Left forelimb (tissue), 1 donor: Measurements from ENCODE around the gene MOCS2.

Experiments used
- DNase-seq: peaks from one replicate; pipeline ENCODE4 v3.0.0-alpha.2; 2018; ENCODE audit warnings: low spot score

The MOCS2 gene

DNA sequence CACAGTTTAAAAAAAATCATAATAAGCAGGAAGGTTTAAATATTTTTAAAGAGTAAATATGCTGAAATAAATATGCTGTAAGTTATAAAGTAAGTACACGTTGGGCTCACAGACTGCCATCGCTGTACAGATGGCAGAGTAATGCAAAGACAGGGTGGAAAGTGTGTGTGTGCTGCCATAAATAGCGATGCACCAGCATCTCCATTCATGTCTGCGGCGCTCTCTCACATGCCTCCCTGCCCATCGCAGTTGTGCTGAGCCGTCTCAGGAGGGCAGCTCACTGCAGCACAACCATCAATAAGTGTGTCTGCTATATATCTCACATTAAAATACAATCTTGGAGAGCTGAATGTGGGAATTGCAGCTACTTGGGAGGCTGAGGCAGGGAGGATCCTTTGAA is 14.3 kb downstream of the MOCS2 start:
- no peak for DNase-seq

GRCh38 chr5:53092242-53092641 is 17.3 kb downstream of the MOCS2 start:
- no peak for DNase-seq

DNA sequence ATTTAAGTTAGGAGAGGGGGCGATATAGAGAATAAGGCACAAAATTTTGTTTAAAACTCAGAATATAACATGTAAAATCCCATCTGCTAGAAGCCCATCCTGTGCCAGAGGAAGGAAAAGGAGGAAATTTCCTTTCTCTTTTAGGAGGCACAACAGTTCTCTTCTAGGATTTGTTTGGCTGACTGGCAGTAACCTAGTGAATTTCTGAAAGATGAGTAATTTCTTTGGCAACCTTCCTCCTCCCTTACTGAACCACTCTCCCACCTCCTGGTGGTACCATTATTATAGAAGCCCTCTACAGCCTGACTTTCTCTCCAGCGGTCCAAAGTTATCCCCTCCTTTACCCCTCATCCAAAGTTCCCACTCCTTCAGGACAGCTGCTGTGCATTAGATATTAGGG is 18.3 kb downstream of the MOCS2 start:
- no peak for DNase-seq

GRCh38 chr5:53090229-53090628 is 19.3 kb downstream of the MOCS2 start:
- no peak for DNase-seq

DNA sequence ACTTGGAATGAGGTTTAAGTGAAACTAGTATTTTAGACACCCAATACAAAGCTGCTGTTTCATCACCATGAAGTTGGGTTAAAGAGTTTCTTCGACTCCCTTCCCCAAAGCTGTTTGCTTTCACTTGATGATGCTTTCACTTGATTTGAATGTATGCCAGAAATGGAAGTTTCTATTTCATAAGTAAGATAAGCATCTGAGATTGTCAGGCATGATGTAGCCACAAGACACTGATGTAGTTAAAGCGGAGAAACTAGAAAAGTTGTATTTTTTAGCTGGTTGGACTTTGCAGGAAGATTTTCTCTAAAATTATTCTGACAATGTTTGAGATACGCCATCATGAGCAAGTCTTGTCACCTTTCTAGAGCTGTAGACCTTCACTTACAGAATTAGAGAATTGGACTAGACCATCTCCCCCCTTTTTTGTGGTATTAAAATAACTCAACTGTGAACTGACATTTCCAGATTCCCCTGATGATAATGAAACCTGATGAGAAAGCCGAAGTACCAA is 20.0 kb downstream of the MOCS2 start:
- DNase-seq = no peak

GRCh38 chr5:53087621-53088121 is 21.9 kb downstream of the MOCS2 start:
- no peak for DNase-seq

DNA sequence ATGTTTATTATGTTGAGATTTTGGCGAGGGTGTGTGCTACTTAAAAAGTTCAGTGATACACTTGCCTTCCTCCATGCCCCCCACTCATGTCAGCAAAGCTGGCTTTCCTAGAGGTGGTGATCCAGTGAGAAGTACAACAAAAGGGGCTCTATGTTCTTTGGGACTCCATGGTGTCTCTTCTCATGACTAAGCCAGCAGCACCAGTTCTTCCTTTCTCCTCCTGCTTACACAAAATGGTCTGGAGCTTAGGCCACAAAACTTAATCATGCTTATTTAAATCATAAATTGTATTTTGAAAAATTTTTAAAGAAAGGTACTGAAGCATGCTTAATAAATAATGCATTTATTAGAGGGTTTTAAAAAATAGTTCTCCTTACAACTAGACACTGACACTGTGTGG is 22.4 kb downstream of the MOCS2 start:
- no peak for DNase-seq

DNA sequence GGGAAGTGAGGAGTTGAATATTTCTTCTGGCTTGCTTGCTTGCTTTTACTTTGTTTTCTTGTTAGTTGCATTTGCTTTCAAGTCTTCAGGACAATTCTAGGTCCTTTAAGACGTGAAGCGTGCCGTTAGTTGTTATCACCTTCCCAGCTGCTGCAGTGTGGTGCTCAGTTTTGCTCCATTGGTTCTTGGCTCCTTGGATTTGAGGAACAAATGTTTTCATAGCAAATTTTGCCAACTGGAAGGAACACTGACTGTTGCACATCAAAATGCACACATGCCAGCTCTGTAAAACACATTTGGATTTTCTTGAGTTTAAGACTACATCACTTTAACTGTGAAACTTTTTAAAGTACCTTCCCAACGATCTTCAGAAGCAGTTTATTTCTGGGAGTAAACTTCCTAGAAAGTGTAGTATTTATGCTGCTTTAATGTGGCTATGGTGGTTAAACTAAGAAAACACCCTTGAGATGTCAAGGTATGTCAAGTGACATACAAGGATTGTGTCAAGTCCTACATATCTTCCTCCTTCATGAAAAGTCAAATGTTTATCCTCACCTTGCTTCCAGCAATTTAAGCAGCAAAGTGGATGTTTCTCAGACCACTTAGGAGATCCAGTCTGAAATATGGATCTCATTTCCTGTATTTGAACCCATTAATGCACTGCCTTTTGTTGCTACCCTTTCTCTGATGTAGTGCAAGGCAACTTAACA is 24.9 kb downstream of the MOCS2 start:
- no peak for DNase-seq

GRCh38 chr5:53083927-53084326 is 25.6 kb downstream of the MOCS2 start:
- DNase-seq = no peak

GRCh38 chr5:53080271-53080670 is 29.3 kb downstream of the MOCS2 start:
- no peak for DNase-seq

- no peak for DNase-seq
Measured at GRCh38 chr5:53076014-53076583, 33.5 kb downstream of the MOCS2 start.

DNA sequence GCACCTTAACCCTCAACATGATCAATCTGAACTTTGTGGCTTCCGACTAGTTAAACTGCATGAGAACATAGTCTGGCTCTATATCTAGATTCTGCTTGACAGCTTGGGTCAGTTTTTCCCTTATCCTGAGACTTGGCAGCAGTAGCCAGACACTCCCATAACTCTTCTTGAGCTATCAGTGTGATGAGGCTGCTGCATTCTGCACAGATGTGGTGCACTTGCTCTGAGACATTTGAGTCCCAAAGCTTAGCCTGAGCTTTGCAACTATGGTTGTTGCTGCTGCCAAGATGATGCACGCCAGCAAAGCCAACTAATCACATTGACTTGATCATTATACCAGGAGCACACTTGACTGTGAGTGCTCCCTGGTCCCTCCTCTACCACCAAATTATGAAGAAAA is 36.2 kb downstream of the MOCS2 start:
- no peak for DNase-seq

- DNase-seq = no peak
Measured at GRCh38 chr5:53071738-53072137, 37.8 kb downstream of the MOCS2 start.

GRCh38 chr5:53071298-53071697 is 38.3 kb downstream of the MOCS2 start:
- DNase-seq = no peak

DNA sequence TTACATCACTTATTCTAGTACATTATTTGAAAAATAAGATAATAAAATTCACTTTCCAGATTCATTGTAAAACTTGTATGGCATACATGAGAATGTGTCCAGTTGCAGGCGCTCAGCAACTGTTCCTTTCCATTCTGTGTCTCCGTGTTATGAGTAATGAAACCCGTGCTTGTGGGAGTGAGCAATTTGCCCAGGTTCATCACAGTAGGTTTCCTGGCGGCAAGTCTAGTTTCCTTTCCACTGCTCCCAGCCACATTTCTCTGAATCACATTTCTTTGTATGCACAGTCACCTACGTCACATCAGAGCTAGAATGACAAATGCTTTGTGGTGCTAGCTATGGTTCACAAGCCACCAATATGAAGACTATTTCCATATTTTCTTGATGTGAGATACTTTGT is 39.9 kb downstream of the MOCS2 start:
- no peak for DNase-seq

GRCh38 chr5:53068291-53068836 is 41.2 kb downstream of the MOCS2 start:
- DNase-seq = no peak

- DNase-seq = no peak
Measured at GRCh38 chr5:53067641-53068040, 41.9 kb downstream of the MOCS2 start.

DNA sequence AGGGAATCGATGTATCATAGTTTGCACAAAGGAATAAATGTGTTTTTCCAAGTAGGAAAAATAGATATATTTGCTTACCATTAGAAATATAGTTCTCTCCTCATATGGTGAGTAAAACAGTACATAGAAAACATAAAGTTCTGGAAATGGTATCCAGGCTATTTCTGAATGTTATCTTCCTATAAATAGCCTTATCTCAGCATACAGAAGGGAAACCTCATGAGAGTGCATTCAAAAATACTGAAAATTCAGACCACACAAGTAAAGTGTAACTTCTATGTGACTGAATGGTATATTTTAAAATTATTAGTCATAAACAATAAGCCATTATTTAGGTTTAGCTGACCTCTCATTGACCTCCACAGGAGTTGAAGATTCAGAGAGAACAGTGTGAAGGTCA is 43.5 kb downstream of the MOCS2 start:
- DNase-seq = no peak

DNA sequence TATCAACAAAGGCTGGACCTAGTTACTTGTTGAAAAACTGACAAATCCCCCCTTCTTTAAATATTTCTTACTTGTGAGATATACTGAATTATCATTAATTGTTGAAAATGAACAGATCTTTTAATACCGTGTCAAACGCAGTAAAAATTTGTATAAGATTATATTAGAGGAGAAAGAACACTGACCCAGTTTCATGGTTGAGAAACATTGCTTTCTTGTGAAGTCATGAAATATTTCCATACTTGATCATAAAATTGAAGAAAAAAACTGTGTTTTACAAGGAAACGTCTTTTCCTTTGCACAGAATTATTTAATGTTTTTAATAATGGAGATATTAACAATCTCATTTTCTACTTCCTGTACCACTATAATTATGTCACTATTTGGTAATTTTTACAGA is 45.8 kb downstream of the MOCS2 start:
- DNase-seq = no peak

GRCh38 chr5:53063176-53063575 is 46.4 kb downstream of the MOCS2 start:
- DNase-seq = no peak

- DNase-seq = no peak
Measured at GRCh38 chr5:53059281-53059680, 50.3 kb downstream of the MOCS2 start.

DNA sequence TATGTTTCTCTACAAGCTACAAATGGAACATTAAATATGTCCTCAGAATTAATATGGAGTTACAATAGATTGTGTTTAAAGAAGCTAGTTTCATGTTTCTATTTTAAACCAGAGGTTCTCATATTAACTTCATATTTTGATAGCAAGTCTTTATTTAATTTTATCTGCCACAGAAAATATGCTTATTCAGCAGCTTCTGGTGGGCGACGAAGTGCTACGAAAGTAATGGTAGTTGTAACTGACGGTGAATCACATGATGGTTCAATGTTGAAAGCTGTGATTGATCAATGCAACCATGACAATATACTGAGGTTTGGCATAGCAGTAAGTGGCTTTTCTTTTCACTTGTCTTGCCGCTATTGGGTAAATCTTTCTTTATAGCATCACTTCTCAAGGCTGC is 54.2 kb downstream of the MOCS2 start:
- DNase-seq = no peak

DNA sequence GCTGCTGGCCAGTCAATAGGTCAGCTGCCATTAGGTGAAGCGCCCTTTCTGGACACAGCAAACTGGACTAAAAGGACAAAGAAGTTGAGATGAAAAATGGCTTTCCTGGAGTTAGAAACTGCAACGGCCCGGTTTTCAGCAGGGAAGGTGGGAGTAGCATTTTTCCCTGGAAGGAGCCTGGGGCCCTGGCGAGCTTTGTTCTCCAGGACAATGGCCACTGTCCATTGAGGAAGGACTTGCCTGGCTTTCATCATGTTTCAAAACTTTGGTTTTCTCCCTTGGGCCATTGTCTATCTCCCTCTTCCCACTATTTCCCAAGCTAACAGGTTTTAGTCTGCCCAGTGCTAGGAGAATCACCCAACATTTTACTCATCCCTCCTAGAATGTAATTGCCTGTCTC is 56.2 kb downstream of the MOCS2 start:
- no peak for DNase-seq

DNA sequence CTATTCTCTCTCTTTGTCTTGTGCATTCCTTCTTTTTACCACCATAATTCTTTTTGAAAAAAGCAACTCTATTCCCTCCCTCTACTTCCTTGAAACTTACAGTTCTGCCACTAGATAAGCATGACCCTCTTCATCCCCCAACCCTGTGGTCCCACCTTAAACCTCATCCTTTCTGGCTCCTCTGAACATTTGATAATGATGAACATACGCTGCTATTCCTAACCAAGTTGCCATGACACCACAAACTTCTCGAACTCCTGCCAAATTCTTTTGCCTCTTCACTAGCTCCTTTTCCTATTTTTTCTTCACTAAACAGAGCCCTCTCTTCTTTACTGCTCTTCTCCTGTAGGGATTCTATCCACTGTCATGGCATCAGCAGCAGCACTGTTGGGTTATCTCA is 57.1 kb downstream of the MOCS2 start:
- DNase-seq = no peak
